ENCODE results near the gene TBCCD1. TPM values are rescaled to one million over a fixed set of nuclear protein-coding genes. Genes with fewer than 3 reads are reported as not detected.
"Not testable (repeated sequence)": the region's sequence is repeated elsewhere in the genome, so short reads cannot be mapped to it uniquely, and the experiment has no call there.

TBCCD1 gene
- total RNA-seq, 1 experiment from 2014 or later = 24.1 TPM

DNA sequence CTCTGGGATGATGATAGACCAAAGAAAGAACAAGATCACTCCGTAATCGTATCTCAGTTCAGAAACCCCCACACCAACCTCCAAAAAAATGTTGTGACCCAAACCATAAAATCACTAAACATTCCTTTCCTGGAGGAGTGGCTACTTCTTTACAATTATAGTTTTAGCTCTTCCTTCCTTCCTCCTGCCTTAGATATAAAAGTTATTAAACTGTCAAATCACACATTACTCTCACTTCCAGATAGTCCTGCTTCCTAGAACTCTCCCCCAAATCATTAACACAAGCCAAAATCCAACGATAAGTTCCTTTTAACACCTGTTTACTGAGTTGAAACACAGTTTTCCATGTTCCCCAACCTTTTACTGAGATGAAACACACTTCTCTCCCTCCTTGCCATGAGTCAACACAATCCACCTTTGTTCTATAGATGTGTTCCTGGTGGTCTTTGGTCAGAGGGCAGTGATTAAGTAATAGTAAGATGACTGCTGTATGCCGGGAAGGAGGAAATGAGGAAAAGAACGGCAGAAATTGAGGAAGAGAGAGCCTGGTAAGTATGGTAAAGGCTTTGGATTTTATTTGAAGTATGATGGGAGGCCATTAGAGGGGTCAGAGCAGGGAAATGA is 14.6 kb downstream of the TBCCD1 start:
- DNase-seq (ENCODE audit: low read depth) = no peak

DNA sequence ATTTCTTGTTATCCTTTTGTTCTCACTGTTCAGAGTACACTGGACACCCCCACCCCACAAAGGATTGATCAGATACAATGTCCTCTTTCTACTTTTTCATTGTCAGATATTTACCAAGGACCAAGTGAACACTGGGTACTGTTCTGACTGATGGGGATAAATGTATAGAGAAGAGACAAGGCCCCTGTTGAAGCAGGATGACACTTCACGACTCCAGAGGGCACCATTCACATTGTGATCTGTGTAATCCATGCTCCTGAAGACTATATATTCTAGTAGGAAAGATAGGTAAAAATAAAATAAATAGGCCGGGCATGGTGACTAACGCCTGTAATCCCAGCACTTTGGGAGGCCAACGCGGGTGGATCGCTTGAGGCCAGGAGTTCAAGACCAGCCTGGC is 15.8 kb downstream of the TBCCD1 start:
- DNase-seq (ENCODE audit: low read depth) = no peak

DNA sequence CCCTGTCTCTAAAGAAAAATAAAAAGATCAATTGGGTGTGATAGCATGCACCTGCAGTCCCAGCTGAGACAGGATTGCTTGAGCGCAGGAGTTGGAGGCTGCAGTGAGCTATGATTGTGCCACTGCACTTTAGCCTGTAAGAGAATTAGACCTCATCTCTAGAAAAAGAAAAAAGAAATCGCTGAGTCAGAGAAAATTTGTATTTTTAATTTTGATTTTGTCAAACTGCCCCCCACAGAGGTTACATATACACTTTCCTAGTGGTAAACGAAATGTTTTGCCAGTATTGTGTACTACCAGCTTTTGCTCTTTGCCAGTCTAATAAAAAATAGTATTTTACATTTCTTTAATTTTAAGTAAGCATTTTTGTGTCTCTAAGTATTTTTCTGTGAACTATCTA is 17.6 kb downstream of the TBCCD1 start:
- no peak for DNase-seq (ENCODE audit: low read depth)

DNA sequence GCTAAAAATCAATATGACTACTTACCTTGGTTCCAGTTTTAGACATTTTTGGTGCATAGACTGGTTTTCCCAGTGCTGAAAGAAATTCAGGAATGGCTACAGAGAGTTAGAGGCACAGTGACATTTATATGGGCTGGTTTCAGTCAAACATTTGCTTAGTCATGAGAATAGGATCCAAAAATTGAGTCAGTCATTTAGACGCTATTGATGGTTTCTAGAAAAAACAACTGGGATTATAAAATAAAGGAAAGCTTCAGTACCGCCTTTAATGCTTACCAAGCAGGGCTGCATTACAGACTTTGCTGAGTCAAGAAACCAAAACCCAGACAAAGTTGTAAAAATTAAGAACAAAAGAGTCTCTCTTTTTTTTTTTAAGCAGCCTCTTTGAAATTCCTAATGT is 22.9 kb downstream of the TBCCD1 start, which contains the start of gene CRYGS:
TSS of gene CRYGS (minus strand) at position 100 of the 400 bp plus-strand sequence. CDS start at position 46, 54 bp downstream.
- DNase-seq (ENCODE audit: low read depth) = peak; percentile 15

DNA sequence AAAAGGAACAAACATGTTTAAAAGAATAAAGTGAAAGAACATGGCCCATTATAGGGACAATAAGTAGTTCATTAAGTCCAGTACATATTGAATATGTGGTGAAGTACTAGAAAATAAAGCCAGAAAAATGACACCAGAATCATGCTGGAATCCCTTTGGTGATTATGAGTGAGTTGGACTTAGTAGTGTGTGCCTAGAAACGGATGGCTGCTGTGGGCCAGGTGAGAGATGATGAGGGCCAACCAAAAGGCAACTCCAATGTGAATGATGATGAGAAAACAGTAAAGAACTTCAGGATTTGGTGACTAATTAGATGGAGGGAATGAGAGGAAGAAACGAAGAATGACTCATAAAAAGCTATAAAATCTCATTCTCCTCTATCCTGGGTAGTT is 26.3 kb downstream of the TBCCD1 start:
- DNase-seq (ENCODE audit: low read depth) = peak; percentile 62

DNA sequence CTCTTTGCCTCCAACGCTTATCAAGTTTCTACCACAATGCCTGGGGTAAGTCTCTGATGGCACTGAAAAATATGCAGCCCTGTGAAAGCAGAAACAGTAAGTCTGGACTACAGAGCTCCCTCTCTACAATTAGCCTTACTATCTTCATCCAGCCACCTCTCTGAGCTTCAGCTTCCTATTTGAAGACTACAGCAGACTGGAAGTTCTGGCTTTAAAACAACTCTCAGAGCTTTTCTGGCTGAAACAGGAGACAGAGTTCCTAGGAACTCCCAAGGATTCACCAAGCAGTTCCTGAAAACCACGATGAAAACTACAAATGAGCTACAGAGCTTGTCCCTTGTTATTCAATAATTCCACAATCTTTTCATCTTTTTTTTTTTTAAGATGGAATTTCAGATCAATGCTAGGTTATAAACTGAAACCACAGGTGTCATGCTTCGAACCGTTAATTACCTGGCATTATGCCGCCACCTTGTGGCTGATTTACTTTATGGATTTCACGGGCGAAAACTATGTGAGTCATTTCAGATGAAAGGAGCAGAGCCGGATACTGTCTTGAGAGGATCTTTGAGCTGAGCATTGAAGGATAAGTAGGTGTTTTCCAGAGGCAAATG is 26.8 kb downstream of the TBCCD1 start:
- DNase-seq (ENCODE audit: low read depth) = peak; percentile 86

DNA sequence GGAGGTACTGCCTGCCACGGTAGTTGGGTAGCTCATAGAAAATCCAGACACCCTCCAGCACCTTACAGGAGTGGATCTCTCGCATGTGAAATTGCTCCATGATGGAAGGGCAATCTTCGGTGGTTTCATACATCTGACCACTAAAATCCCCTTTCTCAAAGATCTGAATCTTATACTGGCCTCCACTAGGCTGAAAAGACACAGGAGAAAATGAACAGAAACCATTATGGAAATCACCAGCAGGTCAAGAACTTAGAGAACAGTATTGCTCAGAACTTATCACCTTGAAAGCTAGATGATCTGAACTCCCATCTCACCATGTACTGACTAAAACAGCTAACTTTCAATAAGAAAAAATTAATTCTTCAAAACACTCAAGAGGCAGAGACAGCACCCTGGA is 28.4 kb downstream of the TBCCD1 start:
- DNase-seq (ENCODE audit: low read depth) = no peak

DNA sequence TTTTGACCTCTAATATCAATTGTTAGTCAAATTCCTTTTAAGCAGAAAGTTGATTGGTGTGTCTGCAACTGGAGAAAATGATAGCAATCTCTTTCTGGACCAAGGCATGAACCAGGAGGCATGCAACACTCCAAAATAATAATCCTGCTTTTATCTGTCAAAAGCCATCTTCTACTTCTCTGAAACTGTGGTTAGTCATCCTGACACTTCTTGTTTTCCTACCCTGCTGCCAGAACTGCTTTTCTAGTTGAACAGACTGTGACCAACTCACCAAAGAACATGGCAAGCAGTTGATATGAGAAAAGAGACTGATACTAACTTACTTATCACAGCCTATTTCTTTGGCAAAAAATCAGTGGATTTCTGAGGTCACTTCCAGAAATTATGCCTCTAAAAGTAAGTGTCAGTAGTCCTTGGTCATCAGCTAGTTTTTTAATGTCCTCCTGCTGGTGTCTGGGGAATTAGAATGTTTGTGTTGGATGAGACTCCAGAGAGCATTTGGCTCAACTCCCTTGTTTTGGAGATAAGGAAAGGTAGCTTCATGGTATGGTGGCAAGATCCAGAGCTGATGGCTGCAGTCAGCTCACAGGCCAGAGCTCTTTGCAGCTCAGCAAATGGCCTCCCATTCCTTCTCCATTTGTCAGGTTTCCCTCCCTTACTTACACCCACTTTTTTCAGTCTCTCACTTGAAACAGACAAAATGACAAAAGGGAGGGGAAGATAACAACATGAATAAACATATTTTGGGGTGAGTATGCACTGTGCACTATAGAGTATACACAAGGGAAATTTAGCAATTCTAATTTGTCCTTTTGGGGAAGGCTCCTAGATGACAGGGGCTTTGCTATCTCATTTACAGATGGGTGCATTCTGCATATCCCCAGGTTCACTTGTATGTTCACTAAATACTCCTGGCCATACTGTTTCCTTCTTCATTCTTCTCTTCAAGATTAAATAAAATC is 30.0 kb downstream of the TBCCD1 start:
- DNase-seq (ENCODE audit: low read depth) = peak; percentile 15

DNA sequence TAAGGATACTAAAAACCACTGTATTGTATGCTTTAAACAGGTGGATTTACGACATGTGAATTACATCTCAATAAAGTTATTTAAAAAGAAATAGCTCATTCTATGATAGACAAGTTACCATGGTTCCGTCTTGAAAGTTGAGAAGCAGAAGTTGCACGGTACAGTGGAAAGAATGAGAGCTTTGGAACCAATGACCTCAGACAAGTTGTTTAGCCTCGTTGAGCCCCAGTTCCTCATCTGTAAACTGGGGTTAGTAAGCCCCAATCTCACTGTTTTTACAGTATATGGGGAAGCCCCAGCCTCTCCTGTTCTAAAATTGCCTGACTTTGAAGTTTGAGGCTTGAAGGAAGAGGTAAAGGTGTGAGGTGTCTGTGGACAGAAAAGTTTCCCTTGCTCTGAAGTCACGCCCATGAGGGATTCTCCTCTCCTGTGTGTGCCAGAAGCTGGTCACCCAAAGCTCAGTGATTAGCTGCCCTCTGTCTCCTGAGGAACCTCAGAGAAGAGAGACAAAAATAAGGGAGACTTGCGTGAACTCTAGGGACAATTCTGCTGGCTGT is 32.9 kb downstream of the TBCCD1 start:
- DNase-seq (ENCODE audit: low read depth) = no peak

DNA sequence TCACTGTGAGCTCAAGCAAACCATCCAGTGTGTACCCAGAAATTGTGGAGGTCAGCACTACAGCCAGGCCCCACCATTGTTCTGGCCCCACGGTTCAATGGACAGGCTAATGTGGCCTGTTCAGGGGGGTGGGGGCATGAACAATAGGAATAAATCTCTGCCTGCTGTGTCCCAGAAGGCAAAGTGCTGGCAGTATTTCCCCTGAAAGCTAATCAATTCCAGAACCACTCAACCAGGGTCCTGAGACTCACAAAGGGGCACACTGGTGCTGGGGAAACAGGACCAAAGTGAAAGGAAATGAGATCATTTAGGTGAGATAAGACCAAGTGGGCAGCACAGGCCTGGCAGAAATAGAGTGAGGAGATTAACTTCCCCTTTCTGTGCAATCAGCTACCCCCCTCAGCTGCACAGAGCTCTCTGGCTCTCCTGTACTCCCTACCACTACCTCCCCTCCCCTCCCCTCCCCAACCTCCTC is 34.5 kb downstream of the TBCCD1 start:
- DNase-seq (ENCODE audit: low read depth) = no peak

DNA sequence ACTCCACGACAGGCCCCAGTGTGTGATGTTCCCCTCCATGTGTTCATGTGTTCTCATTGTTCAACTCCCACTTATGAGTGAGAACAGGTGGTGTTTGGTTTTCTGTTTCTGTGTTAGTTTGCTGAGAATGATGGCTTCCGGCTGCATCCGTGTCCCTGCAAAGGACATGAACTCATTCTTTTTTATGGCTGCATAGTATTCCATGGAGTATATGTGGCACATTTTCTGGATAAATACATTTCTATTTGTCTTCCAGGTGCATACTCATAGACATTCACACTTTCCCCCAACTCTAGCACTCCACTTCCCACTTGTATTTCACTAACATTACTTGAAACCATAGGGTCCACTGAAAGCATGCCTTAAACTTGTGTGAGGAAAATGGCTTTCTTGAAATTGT is 35.4 kb downstream of the TBCCD1 start:
- DNase-seq (ENCODE audit: low read depth) = not testable (repeated sequence)

DNA sequence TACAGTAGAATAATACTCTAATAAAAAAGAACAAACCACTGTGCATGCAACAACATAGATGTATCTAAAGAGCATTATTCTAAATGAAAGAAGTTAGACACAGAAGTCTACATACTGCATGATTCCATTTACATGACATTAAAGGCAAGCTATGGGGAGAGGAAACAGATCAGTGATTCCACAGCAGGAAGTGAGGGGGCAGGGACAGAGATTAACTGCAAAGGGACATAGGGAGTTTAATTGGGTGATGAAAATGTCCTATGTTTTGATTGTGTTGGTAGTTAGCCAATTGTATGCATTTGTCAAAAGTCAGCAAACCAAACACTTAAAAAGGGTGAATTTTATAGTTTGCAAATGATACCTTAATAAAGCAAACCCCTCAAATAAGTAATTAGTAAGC is 36.7 kb downstream of the TBCCD1 start:
- DNase-seq (ENCODE audit: low read depth) = no peak

DNA sequence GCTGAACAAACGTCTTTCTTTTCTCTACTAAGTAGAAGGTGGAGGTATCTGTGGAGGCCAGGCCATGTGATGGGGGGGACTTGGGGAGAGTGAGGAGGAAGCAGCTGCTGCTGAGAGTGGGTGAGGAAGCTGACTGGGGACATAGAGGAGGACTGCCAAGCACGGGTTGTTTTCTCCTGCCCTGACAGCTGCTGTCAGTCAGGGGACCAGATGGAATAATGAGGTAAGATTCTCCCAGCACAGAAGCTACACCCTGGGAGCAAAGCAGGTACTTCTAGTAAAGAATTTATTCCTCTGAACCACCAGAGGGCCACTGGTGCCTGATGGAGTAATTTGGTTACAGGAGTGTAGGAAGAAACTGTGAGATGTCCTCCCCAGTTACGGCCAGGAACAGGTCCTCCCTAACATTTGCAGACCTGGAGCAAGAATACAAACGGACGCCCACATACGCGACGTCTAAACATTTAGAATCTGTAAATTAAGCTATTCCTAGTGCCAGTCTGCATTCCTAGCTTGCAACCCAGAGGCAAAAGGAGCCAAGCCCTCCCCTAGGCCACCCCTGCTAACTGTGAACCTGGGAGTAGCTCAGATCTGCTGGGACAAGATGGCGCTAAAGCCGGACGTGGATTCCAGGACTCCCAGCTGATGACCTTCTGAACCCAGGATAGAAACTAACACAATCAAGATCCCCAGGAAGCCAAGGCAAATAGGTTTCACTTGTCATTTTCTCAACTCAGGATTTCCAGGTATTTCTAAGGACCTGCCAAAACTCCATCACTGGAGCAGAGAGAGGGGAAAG is 37.7 kb downstream of the TBCCD1 start:
- DNase-seq (ENCODE audit: low read depth) = no peak

DNA sequence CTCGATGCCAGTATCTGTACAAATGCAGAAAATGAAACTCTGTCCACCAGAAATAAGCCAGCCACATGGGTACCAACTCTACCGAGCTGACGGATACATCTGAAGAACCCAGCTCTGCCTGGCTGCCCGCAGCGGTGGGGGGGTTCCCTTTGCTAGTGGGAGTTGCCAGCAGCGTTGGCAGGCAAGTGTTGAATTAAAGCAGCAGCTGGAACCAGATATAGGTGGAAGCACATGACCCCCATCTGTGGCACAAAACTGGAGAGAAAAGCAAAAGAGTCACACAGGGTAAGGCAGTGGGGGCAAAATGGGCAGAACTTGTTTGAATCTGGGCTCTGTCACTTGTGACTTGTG is 40.9 kb downstream of the TBCCD1 start:
- no peak for DNase-seq (ENCODE audit: low read depth)

DNA sequence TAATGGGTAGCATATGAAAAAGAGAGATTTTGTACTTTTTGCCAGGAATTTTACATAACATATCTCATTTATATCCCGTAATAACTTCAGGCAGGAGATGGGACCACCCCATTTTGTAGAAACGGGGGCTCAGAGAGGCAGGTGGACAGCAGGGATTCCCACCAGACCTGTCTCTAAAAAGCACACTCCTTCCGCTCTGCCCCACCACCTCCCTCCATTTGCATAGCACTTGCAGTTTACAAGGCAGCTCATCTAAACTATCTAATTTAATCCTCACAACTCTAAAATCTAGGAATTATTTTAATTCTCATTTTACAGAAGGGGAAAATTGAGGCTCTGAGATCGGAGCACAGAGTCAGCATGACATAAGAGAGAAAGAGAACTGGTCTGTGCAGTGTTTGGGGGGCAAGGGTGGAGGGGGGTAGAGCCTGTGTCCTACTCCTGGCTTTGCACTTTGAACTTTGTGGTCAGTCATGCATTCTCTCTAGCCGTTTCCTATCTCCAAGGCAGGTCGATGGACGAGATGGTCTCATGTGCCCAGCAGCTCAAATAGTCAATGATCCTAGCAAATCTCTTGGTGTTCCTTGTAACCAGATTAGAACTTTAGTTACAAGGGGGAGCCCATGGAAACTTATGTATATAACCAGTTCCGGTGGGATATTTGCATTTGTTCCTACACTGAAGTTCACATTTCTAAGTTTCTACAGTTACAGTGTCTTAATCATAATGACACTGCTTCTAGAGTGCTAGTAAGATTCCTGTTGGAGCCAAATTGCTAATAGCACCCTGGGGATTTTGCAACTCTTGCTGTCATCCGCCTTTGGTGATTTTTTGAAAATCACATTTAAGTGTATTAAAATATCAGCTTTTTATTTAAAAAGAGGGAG is 41.5 kb downstream of the TBCCD1 start:
- no peak for DNase-seq (ENCODE audit: low read depth)

DNA sequence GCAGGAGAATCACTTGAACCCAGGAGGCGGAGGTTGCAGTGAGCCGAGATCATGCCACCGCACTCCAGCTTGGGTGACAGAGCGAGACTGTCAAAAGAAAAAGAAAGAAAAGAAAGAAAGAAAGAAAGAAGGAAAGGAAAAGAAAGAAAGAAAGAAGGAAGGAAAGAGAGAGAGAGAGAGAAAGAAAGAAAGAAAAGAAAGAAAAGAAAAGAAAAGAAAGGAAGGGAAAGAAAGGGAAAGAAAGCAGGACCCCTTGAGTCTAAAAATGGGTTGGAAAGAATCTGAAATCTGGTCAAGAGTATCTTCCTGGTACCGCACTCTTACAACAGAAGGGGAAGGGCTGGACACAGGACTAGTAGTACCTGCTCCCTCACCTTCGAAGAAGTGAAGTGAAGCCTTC is 42.5 kb downstream of the TBCCD1 start:
- no peak for DNase-seq (ENCODE audit: low read depth)

DNA sequence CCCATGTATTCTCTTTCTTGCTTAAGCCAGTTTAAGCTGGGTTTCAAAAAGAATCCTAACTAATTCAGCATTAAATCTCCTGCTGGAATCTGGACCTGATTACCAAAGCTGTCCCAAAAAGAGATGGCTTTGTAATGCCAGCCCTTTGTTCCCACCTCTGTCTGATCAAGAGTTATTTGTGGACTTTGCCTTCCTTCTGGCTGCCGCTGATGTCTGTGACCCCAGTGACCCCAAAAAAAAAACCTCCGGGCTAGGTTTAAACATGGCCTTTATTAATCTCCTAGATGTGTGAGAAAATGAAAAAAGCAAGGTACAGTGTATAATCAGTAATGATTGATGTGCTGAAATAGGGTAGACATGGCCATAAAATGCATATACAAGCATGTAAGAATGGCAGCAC is 43.7 kb downstream of the TBCCD1 start:
- DNase-seq (ENCODE audit: low read depth) = no peak

DNA sequence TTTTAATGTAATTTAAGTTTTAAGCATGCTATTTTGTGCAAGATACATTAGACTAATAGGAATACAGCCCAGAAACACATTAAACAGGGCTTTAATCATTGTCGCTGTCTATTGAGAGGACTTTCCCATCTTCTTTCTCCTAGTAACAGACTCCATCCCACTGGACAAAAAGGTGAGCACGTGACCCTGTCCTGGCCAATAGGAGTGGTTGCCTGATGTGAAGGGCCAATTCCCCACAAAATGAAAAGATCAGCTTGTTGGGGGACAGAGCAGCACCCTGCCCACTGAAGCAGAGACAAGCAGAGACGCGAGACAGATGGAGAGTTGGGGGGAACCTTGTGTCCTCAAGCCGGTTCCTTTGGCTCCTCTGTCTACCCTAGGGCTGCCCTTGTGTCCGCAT is 44.1 kb downstream of the TBCCD1 start:
- no peak for DNase-seq (ENCODE audit: low read depth)

DNA sequence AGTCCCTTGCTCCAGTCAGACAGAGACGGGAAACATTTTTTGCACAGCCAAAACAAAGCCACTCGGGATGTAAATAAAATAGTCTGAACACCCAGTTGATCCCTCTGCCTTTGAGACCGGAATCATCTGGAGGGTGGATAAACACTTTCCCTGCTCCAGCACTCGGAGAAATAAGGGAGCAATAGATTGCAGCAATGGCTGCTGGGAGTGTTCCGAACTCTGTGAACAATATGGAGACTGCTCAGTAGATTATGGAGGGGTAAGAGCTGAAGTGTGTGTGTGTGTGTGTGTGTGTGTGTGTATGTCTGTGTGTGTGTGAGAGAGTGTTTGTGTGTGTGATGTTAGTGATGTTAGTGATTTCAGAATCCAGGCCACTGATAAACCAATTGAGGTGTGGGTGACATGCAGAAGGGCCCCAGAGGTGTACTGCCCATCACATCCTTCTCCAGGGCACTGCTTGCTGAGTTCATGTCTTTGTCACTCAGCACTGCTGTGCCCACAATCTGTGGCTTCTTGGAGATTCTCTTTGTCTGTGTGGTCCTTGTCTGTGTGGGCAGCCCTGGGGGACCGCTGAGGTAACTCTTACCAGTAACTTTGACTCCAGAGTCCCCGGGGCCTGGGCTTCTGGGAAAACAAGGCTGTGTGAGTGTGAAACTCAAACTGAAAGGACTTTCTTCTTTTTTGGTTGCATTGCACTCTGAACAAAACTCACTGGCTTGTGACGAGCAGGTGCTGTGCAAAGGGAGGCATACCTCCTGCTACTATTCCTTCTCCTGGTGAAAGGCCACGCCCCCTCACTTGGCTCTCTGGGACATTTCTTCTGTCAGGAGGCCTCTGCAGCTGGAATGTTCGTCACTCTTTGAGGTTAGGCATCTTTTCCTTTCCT is 45.9 kb downstream of the TBCCD1 start:
- peak; percentile 19 for DNase-seq (ENCODE audit: low read depth)
